GM18858 (cell line): Measurements from ENCODE around the gene MYDGF.
"Not testable (repeated sequence)": the region's sequence is repeated elsewhere in the genome, so short reads cannot be mapped to it uniquely, and the experiment has no call there.

Experiments
- ATAC-seq: cut with Tn5 transposase; IDR thresholded peaks from one replicate; pipeline ENCODE4 v1.9.1; 2021; ENCODE audit not compliant: unreplicated experiment

MYDGF gene

GRCh38 chr19:4700693-4700970 is 30.5 kb upstream of the MYDGF start:
- ATAC-seq, result no peak

GRCh38 chr19:4699826-4700692 is 29.9 kb upstream of the MYDGF start:
- ATAC-seq, result no peak

DNA sequence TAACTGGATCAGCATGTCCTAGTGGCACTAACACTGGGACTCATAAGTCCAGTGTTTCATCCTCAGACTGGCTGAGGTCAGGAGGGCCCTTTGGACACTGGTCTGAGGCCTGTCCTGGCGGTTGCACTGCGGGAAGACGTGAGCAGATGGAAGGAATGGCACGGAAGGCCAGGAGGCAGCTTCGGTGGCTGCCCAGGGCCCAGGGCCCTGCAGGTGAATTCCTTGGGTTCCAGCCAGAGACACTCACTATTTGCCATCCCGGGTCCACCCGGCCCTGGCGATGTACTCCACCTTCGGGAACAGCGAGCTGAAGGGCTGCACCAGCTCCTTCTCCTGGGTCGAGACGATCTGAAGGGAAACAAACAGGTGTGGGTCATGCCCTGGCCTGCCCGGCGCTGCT is 27.2 kb upstream of the MYDGF start:
- ATAC-seq, result no peak

- ATAC-seq, result no peak
Observed at GRCh38 chr19:4695224-4695731, 25.1 kb upstream of the MYDGF start.

DNA sequence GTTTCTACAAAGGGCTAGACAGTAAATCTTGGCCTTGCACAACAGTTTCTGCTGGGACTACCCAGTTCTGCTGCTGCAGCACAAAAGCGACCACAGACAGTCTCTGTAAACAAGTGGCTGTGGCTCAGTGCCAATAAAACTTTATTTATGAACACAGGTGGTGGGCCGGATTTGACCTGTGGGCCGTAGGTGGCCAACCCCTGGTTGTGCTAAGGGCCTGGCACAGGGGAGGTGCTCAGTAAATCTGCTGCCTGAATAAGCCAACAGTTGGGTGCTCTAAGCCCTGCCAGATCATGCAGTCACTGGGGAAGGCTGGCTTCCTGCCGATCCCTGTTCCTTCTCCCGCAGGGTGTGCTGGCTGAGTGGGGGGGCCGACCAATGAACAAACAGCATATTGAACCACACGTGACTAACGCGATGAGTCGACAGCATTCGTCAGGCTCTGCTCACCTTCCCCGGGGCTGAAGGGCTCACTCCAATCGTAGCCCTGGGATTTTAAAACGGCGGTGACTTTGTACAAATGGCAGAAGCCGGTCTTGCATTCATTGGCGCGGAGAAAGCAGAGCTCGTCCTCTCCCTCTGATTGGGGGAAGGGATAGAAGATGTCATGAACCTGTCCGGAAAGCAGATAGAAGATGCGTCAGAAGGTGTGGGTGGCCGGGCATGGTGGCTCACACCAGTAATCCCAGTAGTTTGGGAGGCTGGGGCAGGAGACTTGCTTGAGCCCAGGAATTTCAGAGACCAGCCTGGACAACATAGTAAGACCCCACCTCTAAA is 24.3 kb upstream of the MYDGF start:
- ATAC-seq, result no peak

DNA sequence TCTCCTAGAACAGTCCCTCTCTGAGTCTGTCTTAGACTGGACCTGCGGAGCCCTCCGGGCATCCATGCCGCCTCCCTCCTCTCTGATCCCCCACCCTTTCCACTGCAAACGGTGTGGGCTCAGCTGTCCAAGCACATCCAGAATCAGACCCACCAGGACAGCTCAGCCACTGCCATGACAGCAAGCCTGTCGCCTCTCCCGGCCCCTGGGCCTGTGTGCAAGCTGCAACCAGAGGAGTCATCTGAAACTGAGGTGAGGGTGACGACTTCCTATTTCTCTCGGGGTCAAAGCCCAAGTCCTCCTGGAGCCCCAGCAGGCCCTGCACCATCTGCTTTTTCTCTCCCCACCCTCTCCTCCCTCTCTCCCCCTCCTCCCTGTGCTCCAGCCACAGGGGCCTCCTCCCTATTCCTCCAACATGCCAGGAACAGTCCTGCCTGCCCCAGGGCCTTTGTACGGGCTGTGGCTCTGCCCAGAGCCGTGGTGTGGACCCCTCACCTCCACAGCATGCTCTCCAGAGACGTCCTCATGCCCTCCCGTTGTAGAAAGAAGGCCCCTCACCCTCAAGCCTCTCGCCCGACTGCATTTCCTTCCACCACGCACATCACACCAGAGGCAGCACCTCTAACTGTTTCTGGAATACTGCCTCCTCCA is 23.5 kb upstream of the MYDGF start:
- ATAC-seq, result no peak

DNA sequence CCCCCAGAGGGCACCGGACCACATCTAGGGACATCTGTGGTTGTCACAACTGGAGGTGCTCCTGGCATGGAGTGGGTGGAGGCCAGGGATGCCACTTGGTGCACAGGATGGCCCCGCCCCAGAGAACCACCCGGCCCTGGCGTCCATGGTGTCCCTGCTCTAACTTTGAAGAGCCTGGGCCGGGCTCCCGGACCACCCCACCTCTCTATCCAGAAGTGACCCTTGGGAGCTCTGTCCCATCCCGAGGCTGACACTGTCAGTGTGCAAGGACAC is 22.9 kb upstream of the MYDGF start:
- no peak for ATAC-seq

DNA sequence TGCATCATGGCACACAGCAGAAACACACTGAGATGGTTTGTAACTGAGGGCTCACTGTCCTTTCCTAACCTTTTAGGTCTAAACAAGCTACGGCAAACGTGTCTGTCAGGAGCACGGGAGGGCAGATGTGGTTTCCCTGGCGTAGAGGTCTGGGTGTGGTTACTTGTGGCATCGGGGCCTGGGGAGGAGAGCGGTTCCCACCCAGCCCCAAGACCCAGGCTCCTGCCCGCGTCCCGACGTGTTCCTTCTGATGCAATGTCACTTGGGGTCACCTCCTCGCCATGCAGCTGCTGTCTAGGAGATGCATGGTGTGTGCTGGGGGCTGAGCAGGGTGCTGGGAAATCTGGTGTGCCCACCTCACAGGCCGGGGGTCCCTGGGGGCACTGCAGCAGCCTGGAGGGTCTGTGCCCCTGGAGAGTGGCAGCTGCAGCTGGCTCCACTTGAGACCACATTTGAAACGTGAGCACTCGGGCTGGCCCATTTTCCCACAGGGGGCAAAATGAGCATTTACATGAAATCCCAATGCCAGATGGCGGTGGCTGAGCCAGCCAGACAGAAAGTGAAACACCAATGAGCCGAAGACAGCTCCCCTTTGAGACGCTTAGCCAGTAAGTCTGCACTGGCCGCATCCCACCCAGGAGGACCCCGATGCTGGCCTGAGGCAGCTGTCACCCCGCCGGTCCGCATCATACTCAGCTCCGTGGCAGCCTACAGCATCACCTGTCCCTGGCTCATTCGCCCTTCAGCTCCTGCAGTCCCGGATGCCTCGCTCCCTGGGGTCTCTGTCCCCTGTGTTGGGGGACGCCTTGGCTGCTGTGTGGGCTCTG is 22.3 kb upstream of the MYDGF start:
- ATAC-seq, result no peak

DNA sequence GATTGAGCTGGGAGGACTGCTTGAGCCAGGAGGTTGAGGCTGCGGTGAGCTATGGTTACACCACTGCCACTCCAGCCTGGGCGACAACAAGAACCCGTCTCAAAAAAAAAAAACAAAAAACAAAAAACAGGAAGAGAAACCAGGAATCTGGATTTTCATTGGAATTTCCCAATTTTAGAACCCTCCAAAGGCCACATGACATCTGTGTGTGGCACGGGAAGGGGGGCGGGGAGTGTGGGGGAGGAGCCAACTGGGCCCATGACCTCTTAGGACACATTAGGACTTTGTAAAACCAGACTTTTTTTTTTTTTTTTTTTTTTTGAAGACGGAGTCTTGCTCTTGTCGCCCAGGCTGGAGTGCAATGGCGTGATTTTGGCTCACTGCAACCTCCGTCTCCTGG is 21.2 kb upstream of the MYDGF start:
- ATAC-seq, result no peak

GRCh38 chr19:4690361-4690760 is 20.2 kb upstream of the MYDGF start:
- ATAC-seq, result no peak

- no peak for ATAC-seq
Observed at GRCh38 chr19:4689403-4689802, 19.3 kb upstream of the MYDGF start.

- ATAC-seq, result no peak
Observed at GRCh38 chr19:4688587-4688986, 18.4 kb upstream of the MYDGF start.

DNA sequence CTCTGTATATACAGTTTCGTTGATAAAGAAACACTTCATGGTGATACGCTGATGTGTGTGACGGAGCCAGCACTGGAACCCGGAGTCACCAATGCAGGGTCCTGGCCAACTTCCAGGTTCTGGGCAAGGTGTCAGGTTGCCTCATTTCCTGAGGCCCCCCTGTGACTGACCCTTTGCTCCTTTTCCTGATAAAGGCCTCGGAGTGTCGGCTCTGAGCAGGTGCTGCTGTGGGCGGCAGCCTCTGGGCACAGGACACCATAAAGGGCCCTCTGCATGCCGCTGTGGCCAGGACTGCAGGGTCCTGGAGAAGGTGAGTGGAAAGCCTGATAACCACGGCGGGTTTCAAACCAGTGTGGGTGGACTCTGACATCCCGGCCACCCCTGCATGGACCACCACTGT is 17.3 kb upstream of the MYDGF start:
- ATAC-seq, result no peak

DNA sequence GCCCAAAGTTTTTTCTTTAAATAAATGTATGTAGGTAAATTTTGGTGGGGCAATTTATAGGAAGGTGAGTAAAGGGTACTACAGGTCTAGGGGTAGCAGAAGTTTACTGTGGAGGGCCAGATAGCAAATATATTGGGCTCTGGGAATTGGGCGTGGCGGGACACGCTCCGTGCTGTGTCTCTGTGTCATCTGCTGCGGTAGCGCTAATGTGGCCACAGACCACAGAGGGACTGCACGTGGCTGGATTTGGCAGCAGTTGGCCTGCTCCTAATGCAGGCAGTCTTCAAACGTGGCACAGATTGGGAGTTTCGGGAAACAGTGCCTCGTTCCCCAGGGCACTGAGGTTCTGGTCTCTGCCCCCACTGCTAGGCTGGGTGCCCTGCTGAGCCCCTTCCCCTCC is 16.6 kb upstream of the MYDGF start:
- no peak for ATAC-seq

DNA sequence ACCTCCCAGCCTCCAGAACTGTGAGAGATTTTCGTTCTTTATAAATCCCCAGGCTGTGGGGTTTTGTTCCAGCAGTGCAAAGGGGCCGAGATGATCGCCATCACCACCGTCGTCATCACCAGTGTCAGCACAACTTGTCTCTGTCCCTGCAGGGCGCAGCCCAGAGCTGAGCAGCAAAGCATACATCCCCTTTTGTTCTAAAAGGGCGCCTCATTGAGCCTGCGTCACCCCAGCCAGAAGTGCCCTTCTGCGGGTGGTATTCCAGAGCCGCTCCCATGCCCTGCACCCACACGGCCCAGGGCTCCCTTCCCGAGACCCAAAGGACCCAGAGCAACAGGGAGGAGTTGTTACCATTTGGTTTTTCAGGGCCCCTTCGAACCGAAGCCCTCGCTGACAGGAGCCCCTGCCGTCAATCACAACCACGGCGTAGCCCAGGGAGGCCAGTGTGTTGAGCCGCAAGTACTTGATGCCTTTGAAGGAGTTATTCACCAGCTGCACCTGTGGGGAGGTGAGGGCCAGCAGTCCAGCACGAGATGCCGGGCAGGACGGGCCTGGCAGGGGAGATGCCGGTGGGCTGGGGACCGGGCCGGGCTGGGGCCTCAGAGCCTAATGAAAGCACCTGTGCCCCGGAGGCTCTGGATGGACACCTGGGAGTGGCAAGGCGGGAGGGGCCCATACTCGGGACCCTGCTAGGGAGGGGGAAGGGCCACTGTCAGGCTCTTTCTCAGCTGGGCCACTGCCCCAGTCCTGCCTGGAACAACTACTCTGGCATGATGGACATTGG is 14.4 kb upstream of the MYDGF start:
- ATAC-seq, result no peak

DNA sequence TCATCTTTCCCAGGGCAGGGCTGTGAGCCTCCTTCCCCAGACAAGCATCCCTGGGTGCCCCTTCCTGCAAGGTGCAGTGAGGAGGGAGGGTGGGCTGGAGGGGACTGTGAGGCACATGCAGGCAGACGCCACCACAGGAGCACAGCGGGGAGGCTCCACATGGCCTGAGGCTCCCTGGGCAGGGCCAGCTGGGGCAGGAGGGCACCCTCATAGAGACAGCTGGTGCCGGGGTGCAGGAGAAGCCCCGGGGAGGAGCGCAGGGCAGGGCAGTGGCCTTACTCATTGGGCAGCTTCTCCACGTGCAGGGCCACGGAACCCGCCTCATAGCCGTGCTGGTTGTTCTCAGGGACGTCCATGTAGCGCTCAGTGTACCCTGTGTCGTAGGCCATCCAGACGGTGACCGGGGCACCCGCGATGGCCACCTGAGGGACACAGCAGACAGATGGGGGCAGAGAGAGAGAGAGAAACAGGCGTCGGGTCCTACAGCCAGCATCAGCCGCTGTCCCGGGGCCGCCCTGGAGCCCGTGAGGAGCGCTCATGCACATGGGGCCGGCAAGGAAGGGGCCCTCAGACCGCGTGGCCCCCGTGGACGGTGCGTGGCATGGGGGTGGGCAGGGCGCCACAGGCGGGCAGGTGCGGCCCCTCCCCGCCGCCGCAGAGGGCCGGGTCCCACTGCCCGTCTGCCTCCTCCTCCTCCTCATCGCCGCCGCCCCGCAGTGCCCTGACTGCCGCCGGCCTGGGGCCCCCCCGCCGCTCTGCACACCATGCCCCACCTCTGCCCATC is 12.5 kb upstream of the MYDGF start:
- ATAC-seq, result no peak

- ATAC-seq, result not testable (repeated sequence)
Observed at GRCh38 chr19:4680021-4680420, 9.9 kb upstream of the MYDGF start.

GRCh38 chr19:4678881-4679790 is 9.0 kb upstream of the MYDGF start:
- ATAC-seq, result no peak
